ENCODE results near the gene AGXT.
A peak's percentile ranks its signal among the peaks of the same experiment; 100 is the strongest.

AGXT gene

DNA sequence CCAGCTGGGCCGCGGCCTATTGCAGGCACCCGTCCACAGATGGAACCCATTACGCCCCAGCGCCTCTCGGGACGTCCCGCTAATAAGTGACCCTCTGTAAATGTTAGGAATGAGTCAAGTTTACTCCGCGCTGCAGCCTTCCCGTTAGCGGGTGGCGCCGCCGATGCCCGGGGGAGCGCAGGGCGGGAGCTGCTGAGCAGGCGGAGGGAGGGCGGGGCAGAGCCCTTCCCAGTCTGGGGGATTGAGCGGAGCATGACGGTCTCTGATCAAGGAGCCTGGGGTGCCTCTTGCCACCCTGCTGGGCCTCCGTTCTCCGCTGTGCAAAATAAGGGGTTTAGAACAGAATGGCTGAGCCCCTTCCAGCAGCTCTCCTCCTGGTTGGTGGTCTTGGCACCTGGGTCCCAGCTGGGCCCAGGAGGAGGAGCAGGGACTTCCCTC, 48.0 kb downstream of the AGXT start:
- no peak for DNase-seq

- DNase-seq: no peak
Observed at GRCh38 chr2:240917009-240917683, 48.5 kb downstream of the AGXT start.

- DNase-seq: no peak
Observed at GRCh38 chr2:240917684-240918257, 49.1 kb downstream of the AGXT start.

DNA sequence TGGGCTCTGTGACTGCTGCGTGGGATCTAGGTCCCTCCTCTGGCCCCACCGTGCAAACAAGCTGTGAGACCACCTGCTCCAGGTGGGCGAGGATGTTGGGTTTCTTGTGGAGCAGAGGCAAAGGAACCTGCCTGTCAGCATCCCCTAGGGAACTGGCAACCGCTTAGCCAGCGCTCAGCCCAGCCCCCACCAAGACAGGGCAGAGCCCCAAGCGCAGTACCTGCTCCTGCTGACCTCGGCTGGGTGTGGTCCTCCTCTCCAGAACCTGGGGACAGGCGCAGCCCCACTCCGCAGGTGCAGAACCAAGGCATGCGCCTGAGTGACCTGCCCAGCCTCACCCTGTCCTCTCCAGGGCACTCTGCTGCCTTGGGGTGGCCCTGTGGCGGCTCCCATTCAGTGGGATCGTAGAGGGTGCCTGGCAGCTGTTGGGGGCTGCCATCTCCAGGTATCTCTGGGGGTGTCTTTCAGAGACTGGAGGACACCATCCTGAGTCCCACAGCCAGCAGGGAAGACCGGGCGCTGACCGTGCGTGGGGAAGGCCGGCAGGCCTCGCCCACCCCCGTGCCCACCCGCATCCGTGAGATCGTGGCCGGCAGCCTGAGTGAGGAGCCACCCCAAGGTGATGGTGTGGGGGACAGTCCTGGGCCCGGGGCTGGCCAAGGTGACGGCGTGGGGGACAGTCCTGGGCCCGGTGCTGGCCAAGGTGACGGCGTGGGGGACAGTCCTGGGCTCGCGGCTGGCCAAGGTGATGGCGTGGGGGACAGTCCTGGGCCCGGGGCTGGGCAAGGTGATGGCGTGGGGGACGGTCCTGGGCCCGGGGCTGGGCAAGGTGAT, 49.9 kb downstream of the AGXT start:
- peak in 1 of 3 experiments; percentile 8 for DNase-seq

- no peak for DNase-seq
Observed at GRCh38 chr2:240919161-240919781, 50.6 kb downstream of the AGXT start.

DNA sequence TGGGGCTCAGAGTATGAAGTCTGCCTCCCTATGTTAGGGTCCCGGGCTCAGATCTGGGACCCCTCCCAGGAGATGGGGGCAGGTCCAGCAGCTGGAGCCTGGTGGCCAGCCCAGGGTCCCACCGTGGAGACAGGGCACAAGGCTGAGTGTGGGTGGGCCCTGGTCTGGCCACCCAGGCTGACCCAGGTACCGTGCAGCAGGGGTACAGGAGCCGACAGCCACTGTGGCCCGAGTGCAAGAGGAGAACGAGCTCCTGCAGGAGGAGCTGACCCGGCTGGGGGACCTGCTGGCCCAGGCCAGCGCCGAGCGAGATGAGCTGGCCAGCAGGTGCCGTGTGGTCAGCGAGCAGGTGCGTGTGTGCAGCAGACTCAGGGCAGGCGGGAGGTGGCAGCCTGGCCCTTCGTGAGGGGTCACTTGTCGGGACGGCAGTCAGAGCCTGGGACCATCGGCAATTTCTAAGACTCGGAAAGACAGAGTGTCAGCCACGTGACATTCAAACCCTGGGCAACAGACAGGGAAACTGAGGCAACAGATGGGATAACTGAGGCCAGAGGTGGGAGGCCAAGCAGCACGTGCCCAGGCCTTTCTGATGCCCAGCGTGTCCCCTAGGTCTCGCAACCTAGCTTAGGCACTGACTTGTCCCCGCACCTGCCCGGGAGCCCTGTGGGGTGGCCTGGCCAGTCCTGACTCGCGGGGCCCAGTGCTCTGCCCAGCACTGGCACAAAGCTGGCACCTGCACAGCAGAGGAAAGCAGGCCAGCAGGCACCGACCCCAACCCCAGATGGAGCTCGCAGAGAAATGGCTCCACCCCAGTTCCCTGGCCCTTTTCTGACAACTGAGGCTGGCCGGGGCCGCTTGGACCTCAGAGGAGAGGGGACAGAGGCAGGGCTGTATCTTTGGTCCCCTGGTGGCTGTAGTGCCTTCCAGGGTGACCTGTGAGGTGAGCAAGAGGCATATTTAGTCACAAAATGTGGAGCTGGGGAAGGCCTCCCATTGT, 51.5 kb downstream of the AGXT start:
- DNase-seq: no peak

- no peak for DNase-seq
Observed at GRCh38 chr2:240920783-240921231, 52.2 kb downstream of the AGXT start.

GRCh38 chr2:240921311-240921994, 52.8 kb downstream of the AGXT start:
- no peak for DNase-seq

DNA sequence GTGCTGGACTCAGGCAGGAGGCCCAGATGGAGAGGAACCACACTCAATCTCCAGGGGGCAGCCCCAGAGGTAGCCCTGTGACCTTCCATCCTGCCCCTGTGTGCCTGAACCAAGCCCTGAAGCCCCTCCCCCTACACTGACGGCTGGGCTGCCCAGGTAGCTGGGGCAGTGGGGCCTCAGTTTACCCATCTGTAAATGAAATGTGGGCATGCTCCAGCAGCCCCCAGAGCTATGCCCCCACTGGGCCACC, 53.3 kb downstream of the AGXT start:
- no peak for DNase-seq

GRCh38 chr2:240922245-240922981, 53.8 kb downstream of the AGXT start:
- peak in 2 of 3 experiments; percentile 21 to 46 for DNase-seq

DNA sequence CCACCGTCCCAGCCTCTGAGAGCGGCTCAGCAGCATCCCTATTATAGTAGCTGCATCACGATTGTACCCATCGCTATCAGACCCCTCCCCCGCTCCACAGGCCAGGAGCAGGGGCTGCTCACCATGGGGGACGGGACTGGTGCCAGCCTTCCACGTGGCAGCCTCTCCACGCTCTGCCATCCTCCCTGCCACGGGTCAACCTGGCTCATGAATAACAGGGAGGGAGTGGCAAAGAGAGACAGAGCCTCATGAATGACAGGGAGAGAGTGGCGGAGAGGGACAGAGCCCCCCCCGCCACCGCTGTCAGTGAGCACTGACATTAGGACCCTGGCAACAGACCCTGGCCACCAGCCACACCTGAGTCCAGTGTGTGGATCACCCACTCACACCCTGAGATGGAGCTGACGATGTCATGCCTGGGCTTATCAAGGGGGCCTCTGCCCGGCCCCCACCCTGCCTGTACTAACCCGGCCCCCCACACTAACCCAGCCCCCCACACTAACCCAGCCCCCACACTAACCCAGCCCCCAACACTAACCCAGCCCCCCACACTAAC, 54.4 kb downstream of the AGXT start:
- peak in 2 of 3 experiments; percentile 43 to 73 for DNase-seq

- no peak for DNase-seq
Observed at GRCh38 chr2:240925191-240925567, 56.6 kb downstream of the AGXT start.

- no peak for DNase-seq
Observed at GRCh38 chr2:240925568-240926515, 57.2 kb downstream of the AGXT start.

- DNase-seq: no peak
Observed at GRCh38 chr2:240926516-240927389, 58.1 kb downstream of the AGXT start.

GRCh38 chr2:240927390-240927781, 58.8 kb downstream of the AGXT start:
- DNase-seq: no peak

DNA sequence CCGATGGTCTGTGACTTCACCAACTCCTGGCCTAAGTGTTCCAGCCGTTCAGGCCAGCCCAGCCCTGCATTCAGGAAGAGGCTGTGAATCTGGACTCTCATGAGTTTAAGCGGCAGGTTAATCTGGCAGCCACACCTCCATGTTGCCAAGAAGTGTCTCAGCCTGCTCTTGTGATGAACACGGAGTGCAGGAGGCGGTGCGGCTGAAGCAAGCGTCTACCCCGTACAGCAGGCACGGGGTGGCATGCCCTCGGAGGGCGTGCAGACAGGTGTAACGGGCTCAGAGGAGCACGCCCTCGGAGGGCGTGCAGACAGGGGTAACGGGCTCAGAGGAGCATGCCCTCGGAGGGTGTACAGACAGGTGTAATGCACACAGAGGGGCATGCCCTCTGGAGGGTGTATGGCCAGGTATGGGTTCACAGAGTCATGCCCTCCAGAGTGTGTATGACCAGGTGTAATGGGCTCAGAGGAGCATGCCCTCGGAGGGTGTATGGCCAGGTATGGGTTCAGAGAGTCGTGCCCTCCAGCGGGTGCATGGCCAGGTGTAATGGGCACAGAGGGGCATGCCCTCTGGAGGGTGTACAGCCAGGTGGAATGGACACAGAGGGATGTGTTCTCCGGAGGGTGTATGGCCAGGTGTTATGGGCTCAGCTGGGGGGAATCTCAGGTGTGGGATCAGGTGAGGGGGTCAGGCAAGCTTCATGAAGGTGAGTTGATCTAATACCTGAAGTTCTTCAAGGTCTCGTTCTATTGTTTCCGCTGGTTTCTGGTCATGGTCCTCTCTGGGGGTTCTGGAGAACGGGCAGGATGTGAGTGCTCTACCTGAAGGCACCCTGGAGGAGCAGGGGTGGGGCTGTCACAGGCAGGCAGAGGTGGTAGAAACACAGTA, 60.1 kb downstream of the AGXT start:
- no peak for DNase-seq

DNA sequence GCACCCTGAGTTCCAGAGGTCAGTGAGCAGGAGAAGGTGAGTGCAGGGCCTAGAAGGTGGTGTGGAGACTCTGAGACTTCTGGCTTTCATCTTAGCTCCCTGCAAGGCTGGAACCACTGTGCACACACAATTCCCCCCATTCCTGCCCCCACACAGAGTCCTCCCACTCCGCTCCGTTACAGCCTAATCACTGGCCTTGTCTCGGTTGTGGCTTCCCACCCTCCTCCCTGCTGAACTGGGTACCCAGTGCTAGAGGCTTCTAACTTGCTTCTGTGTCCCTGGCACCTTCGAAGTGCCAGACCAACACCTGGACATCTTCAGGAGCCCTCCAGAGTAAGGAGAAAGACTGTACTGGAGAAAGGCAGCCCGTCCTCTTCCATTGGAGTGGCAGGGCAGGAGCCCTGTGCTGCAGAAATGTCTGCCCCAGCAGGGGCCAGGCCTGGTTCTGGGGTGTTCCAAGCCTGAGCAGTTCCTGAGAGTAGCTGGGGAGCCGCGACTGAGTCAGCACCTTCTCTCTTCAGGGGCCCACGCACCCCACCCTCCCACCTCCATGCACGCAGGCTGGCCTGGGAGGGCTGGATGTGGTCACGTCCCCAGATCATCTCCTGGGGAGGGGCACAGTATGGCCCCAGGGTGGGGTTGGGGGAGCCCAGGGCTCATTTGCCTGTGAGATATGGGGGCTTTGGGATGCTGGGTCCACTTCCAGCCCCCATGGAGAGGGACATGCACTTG, 60.9 kb downstream of the AGXT start:
- no peak for DNase-seq

Data from NCI-H1417 (cell line).